SK-N-SH (cell line): ENCODE data around the gene DYNLT1.

Experiments
- CTCF ChIP-seq: fragments of 200-600 bp; sonication (generic); IDR thresholded peaks from 2 replicates; pipeline ENCODE4 v1.6.1; 2017; ENCODE audit warnings: antibody characterized with exemption, mild to moderate bottlenecking, moderate library complexity
- EP300 ChIP-seq, 2 experiments: IDR thresholded peaks; 2 replicates each; pipeline versions ENCODE4 v1.4.0 to v1.6.1; 2012; ENCODE audit warnings: borderline replicate concordance in 1 of 2, low read depth in 1 of 2, low read length in 1 of 2
- FOXJ3 ChIP-seq: sonication (generic); formaldehyde crosslinking; IDR thresholded peaks from 2 replicates; pipeline ENCODE4 v1.5.1; 2020; ENCODE audit warnings: mild to moderate bottlenecking, missing genetic modification reagents
- JUND ChIP-seq: IDR thresholded peaks from 2 replicates; pipeline ENCODE4 v1.4.0; 2012
- MAX ChIP-seq: IDR thresholded peaks from 2 replicates; pipeline ENCODE4 v1.4.0; 2012; ENCODE audit warnings: low read depth
- MEF2A ChIP-seq: IDR thresholded peaks from 2 replicates; pipeline ENCODE4 v1.4.0; 2012; ENCODE audit warnings: low read depth, borderline replicate concordance
- RCOR1 ChIP-seq: fragments of 150-350 bp; IDR thresholded peaks from 2 replicates; pipeline ENCODE4 v1.6.1; 2017; ENCODE audit warnings: antibody characterized with exemption, low read length
- REST ChIP-seq: IDR thresholded peaks from 2 replicates; pipeline ENCODE4 v1.6.1; 2012; ENCODE audit warnings: mild to moderate bottlenecking, low read depth, low read length, moderate library complexity
- SMC3 ChIP-seq: IDR thresholded peaks from 2 replicates; pipeline ENCODE4 v1.6.1; 2012; ENCODE audit warnings: low read depth, low read length, improper control_type of control experiment
- TAF1 ChIP-seq: IDR thresholded peaks from 2 replicates; pipeline ENCODE4 v1.6.1; 2012; ENCODE audit warnings: low read depth, mild to moderate bottlenecking, low read length, moderate library complexity, borderline replicate concordance
- TEAD4 ChIP-seq: IDR thresholded peaks from 2 replicates; pipeline ENCODE4 v1.4.0; 2012; ENCODE audit warnings: mild to moderate bottlenecking, borderline replicate concordance; ENCODE audit not compliant: insufficient read depth
- USF2 ChIP-seq: fragments of 150-350 bp; IDR thresholded peaks from 2 replicates; pipeline ENCODE4 v1.6.1; 2017; ENCODE audit warnings: antibody characterized with exemption, low read length, low read depth, borderline replicate concordance
- YY1 ChIP-seq: IDR thresholded peaks from 2 replicates; pipeline ENCODE4 v1.4.0; 2012; ENCODE audit warnings: low read depth, mild to moderate bottlenecking

- TF ChIP-seq EP300 (IDR thresholded peaks at IDR 0.05; ENCODE audit: borderline replicate concordance in 1 of 2, low read depth in 1 of 2, low read length in 1 of 2) (no peak), USF2 (no peak), SMC3 (no peak), TEAD4 (no peak), CTCF (no peak), TAF1 (no peak), YY1 (no peak), FOXJ3 (CRISPR knock-in tag) (no peak), REST (no peak), MAX (no peak), JUND (no peak), MEF2A (no peak), RCOR1 (no peak)
Observed at GRCh38 chr6:158686791-158687381, 42.3 kb upstream of the DYNLT1 start.
